Heart right ventricle (tissue), 16 donors: Measurements from ENCODE around the gene FSTL5. TPM values are rescaled to one million over a fixed set of nuclear protein-coding genes. Genes with fewer than 3 reads are reported as not detected.

Experiments used
- ATAC-seq, 8 donors: fragments of 200-7000 bp; cut with Tn5 transposase; one replicate each; pipeline ENCODE4 v1.9.1; 2020; ENCODE audit warnings: mild to moderate bottlenecking in 8 of 8, moderate library complexity in 8 of 8, moderate number of reproducible peaks in 1 of 8
- DNase-seq, 2 donors: peaks; one replicate each; pipeline ENCODE4 v3.0.0-alpha.2; 2020
- H3K27ac ChIP-seq, 10 donors: fragments of 200-600 bp; sonication (generic) in 2 of 10; one replicate each; pipeline versions ENCODE4 v1.5.0 to v1.8.0; 2020 to 2022; ENCODE audit warnings: mild to moderate bottlenecking in 3 of 10
- H3K27me3 ChIP-seq, 7 donors: fragments of 200-600 bp; one replicate each; pipeline ENCODE4 v1.8.0; 2021 to 2022; ENCODE audit warnings: mild to moderate bottlenecking in 2 of 7
- H3K36me3 ChIP-seq, 9 donors: fragments of 200-600 bp; sonication (generic) in 1 of 9; one replicate each; pipeline versions ENCODE4 v1.5.0 to v1.8.0; 2020 to 2022; ENCODE audit warnings: mild to moderate bottlenecking in 2 of 9
- H3K4me1 ChIP-seq, 9 donors: fragments of 200-600 bp; sonication (generic) in 1 of 9; one replicate each; pipeline versions ENCODE4 v1.5.0 to v1.8.0; 2020 to 2022; ENCODE audit warnings: mild to moderate bottlenecking in 4 of 9
- H3K4me3 ChIP-seq, 10 donors: fragments of 200-600 bp; sonication (generic) in 2 of 10; one replicate each; pipeline versions ENCODE4 v1.5.0 to v1.8.0; 2020 to 2022; ENCODE audit warnings: mild to moderate bottlenecking in 7 of 10, moderate library complexity in 2 of 10
- H3K9me3 ChIP-seq, 11 donors: fragments of 200-600 bp in 10 of 11; sonication (generic) in 2 of 11; one replicate each; pipeline versions ENCODE4 v1.5.0 to v1.8.0; 2013 to 2022; ENCODE audit warnings: mild to moderate bottlenecking in 2 of 11, control low read depth in 1 of 11, moderate library complexity in 1 of 11
- WGBS, 2 donors: extraction: QIAGEN DNeasy Blood & Tissue Kit; methylation state at CpG; one replicate each; pipeline ENCODE4 v1.1.7; 2013; ENCODE audit warnings: inconsistent platforms in 1 of 2; 5-methylcytosine and 5-hydroxymethylcytosine counted together
- intact Hi-C, 10 donors: fragments of 100-400 bp; cut with DNase I; formaldehyde crosslinking; loops; one replicate each; pipeline versions ENCODE4 v1.11.1 to v1.14.2; 2022
- polyA plus RNA-seq, 2 donors: library from polyadenylated mRNA; stranded (reverse); fragments of 200-250 nt; gene quantifications; one replicate each; pipeline ENCODE4 v1.2.3, GENCODE V29; 2013
- total RNA-seq, 10 donors: library from RNA; stranded (reverse); fragmentation: NEBNext Ultra II Directional in 3 of 10; extraction: Animal tissue kit (Norgen Biotek cat#: 25700) in 3 of 10; gene quantifications; one replicate each; pipeline versions ENCODE4 v1.2.1 to v1.2.4, GENCODE V29; 2021 to 2023
- TF ChIP-seq, protein P1 (sequence below), 9 donors: fragments of 200-600 bp; sonication (generic) in 2 of 9; IDR thresholded peaks; one replicate each; pipeline versions ENCODE4 v1.5.0 to v1.8.0; 2021 to 2022; ENCODE audit warnings: antibody characterized with exemption in 9 of 9, mild to moderate bottlenecking in 5 of 9, moderate library complexity in 1 of 9
- donor health status: Arrhythmogenic right ventricular cardiomyopathy.
- donor health status: ischemic (EF 13 %, LVEDD 7.1; RV severe dilation, severe dysfunction).
- donor health status: healthy with polysubstance abuse.
- donor health status: DM: no; HTN: yes; CAD: no.
- donor health status: DM: no; HTN: no; CAD: no.
- donor health status: ischemic (EF 25% LVEDD 6.9; RV normal size, moderate dysfunction).
- donor health status: ischemic (EF 25% LVEDD 5.7; RV mildly dilated, moderate dysfunction).
- donor health status: healthy.
- donor health status: DM: yes; HTN: yes; CAD: no.
- donor health status: Ischemic cardiomyopathy.
- donor health status: ischemic (EF 35%, LVEDD 5.7; RV mildly dilated, moderate dysfunction).
- donor health status: nonischemic (EF 11% LVEDD 7.7; RV severe dilation, severe dysfunction).
- donor health status: DM: yes; HTN: yes; CAD: no.
- donor health status: PGD.
- donor health status: ischemic (EF 29% LVEDD 5.4; RV normal size, mild dysfunction).
- donor health status: nonischemic (EF 23%, LVEDD 6.1; RV moderate dilation, normal function).

FSTL5 gene
- total and polyA plus RNA-seq, 12 donors = 0.01 TPM; not detected in 11

- intact Hi-C loops = no loop called here
- Histone ChIP-seq H3K9me3 (no peaks in the 10 kb centered on the region), H3K27me3 (no peaks in the 10 kb centered on the region), H3K27ac (no peak overlapping the region), H3K4me1 (no peaks in the 10 kb centered on the region), H3K4me3 (no peak overlapping the region), H3K36me3 (no peaks in the 10 kb centered on the region)
- 80 to 82% methylated on average over 2 of the region's 2 CpGs for WGBS, 2 donors
- no peak for DNase-seq
- TF ChIP-seq, protein P1, sequence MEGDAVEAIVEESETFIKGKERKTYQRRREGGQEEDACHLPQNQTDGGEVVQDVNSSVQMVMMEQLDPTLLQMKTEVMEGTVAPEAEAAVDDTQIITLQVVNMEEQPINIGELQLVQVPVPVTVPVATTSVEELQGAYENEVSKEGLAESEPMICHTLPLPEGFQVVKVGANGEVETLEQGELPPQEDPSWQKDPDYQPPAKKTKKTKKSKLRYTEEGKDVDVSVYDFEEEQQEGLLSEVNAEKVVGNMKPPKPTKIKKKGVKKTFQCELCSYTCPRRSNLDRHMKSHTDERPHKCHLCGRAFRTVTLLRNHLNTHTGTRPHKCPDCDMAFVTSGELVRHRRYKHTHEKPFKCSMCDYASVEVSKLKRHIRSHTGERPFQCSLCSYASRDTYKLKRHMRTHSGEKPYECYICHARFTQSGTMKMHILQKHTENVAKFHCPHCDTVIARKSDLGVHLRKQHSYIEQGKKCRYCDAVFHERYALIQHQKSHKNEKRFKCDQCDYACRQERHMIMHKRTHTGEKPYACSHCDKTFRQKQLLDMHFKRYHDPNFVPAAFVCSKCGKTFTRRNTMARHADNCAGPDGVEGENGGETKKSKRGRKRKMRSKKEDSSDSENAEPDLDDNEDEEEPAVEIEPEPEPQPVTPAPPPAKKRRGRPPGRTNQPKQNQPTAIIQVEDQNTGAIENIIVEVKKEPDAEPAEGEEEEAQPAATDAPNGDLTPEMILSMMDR (IDR thresholded peaks at IDR 0.05) = no peak
- no peak for ATAC-seq
Measured at GRCh38 chr4:161803171-161803570, 360.6 kb downstream of the FSTL5 start.

DNA sequence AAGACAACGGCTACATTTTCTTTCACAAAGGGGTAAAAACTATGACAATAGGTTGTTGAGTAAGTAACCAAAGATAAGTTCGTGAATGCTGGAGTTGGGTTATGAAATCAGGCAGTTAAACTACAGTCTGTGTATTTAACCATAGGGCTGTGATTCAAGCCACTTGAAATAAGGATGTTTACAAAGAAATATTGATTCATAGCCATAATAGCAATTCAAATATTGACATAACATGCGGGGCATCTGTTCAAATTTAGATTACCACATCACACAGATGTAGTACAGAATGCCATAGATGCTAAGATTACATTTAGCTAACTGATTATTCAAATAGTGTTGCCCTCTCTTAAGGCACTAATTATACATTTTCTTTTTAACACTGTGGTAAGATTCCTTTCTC lies 364.1 kb downstream of the FSTL5 start:
- Histone ChIP-seq H3K4me1 (no peaks in the 10 kb centered on the region), H3K27ac (no peak overlapping the region), H3K36me3 (no peaks in the 10 kb centered on the region), H3K27me3 (no peaks in the 10 kb centered on the region), H3K4me3 (no peak overlapping the region), H3K9me3 (peaks cover 0 to 12% (median 0%) of the 10 kb centered on the region in 11 donors)
- TF ChIP-seq, protein P1 (IDR thresholded peaks at IDR 0.05) = no peak
- DNase-seq (no peak), ATAC-seq (no peak)
- WGBS, 2 donors = 68 to 81% methylated on average over 3 of the region's 3 CpGs
- intact Hi-C loops = loop anchor here in 1 of 10 donors (5.0 kb wide), 1 partner anchor 267 kb away; no protein-coding TSS in a partner anchor

- Histone ChIP-seq H3K27ac (no peak overlapping the region), H3K36me3 (no peaks in the 10 kb centered on the region), H3K27me3 (no peaks in the 10 kb centered on the region), H3K4me3 (no peak overlapping the region), H3K4me1 (no peaks in the 10 kb centered on the region), H3K9me3 (peaks cover 0 to 36% (median 4%) of the 10 kb centered on the region in 11 donors)
- WGBS, 2 donors = 89% methylated on average over 4 of the region's 4 CpGs
- ATAC-seq (no peak), DNase-seq (no peak)
- intact Hi-C loops = no loop called here
- TF ChIP-seq, protein P1 (IDR thresholded peaks at IDR 0.05) = no peak
Measured at GRCh38 chr4:161792991-161793390, 370.8 kb downstream of the FSTL5 start.

- H3K27me3 ChIP-seq = no peaks in the 10 kb centered on the region
- H3K27ac ChIP-seq = no peak overlapping the region
- peaks cover 0 to 36% (median 4%) of the 10 kb centered on the region in 11 donors for H3K9me3 ChIP-seq
- no peak for ATAC-seq
- 86% methylated on average over 13 of the region's 13 CpGs for WGBS, 2 donors
- DNase-seq = no peak
- H3K4me1 ChIP-seq = no peaks in the 10 kb centered on the region
- TF ChIP-seq, protein P1 (IDR thresholded peaks at IDR 0.05) = no peak
- H3K36me3 ChIP-seq = no peaks in the 10 kb centered on the region
- no peak overlapping the region for H3K4me3 ChIP-seq
- intact Hi-C loops = no loop called here
Measured at GRCh38 chr4:161791796-161792556, 371.8 kb downstream of the FSTL5 start.
